Middle frontal gyrus (tissue), 1 donor: Measurements from ENCODE around the gene SPINK1.
A peak's percentile ranks its signal among the peaks of the same experiment; 100 is the strongest.
"Not testable (repeated sequence)": the region's sequence is repeated elsewhere in the genome, so short reads cannot be mapped to it uniquely, and the experiment has no call there.

ENCODE experiments used
- DNase-seq: peaks from one replicate; pipeline ENCODE4 v3.0.0-alpha.2; 2015; ENCODE audit warnings: low spot score; ENCODE audit errors: extremely low spot score

Gene SPINK1

DNA sequence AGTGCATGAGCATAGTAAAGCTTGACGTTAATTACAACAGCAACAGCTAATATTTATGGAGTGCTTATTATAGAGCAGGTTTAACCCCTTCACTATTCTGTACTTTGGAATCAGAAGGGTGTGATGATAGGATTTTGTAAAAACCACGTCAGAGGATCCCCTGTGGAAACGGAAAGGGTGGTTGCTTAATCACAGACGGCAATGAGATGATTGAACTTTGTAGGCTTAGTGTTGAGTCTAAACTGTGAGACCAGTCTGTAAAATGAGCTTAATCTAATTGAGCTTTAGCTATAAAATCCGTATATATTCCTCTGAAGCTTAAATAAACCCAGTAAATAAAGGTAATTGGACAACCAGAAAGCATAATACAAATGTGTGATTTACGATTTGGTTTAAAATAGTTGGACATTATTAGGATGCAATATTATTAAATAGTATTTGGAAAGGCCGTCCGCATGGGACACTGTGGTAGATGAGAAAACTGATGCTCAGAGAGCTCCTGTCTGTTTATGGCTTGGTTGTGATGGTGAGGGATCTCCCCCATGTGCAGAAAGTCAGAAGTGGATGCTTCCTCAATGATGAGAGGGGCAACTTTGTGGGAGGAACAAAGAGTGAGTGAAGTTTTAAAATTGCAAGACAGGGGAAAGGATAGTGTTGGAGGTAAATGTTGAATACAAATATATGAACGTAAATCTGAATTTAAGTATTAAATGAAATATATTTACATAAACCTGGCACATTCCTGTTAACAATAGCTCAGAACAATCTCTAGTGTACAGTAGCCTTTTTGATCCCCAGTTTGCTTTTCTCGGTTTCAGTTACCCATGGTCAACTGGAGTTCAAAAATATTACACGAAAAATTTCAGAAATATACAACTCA lies 23.7 kb upstream of the SPINK1 start:
- no peak for DNase-seq

DNA sequence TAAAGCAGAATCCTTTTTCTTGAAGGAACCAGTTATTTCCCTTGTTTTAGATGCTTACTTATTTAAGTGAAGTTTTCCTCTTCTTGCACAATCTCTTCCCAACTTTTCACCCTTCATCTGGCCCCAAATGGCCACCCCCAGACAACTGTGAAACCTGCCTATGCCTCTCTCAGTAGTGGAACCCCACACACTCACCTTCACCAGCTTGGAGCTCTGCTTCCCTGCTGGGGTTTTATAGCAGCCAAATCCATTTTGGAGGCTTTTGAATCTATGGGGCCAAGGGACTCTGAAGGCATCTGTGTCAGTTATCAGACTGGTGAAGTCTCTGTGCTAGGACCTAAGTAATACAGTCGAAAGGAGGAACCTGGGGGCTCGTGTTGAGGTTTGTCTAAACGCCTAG lies 22.9 kb upstream of the SPINK1 start:
- DNase-seq: no peak

DNA sequence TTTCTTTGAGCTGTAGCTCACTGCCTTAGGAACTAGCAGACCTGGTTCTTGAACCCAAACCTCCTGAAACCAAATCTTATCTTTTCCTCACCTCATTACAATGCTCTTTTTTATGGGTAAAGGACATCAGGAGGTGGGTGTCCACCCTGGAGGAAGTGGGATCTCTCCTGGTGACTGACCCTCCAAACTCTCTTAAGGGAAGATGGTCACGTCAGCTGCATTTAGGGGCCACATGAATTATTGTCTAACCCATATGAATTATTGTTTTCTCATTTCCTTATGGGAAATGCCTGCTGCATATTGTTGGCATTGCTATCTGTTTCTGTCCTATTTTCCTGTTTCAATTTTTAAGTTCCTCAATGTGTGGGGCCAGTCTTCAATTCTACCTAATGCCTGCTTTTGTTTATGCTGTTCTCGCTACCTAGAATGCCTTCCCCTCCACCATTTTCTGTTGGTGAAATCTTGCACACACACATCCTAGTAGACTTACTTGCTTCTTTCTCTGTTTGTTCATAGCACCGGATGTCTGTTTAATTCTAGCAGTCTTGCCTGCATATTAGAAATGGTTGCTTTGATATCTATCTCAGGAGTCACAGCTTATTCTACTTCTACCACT lies 22.0 kb upstream of the SPINK1 start:
- DNase-seq: no peak

DNA sequence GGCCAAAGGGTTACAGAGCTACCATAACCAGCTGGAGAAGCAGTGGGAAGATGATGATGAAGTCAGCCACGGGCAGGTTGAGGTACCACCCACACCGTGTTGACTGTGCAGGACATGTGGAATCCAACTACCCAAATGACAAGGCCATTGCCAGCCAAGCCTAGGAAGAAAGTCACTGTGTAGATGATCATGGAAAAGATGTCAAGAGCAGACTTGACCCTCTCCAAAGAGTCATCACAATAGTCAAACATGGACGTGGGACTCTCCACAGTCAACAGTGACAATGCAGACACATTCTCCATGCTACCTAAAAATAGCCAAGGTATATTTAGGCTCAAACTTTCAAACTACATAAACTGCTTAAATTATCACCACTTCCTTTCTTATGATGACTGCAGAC lies 20.9 kb upstream of the SPINK1 start:
- no peak for DNase-seq

DNA sequence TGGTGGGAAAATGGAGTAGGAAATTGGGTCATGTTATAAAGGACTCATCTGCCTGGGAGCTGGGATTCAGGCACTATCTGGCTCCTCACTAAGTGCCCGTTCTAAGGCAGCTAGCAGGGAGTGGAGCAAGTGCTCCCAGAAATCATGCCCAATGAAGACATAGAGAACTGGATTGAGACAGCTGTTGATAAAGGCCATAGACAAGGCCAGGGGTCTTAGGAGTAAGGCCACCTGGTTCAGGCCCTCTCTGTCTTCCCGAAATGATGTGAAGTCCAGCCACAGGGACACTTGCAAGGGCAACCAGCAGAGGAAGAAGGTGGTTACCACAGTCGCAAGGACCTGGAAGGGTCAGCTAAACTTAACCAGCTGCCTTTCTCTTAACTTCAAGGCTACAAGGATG lies 20.1 kb upstream of the SPINK1 start:
- no peak for DNase-seq

DNA sequence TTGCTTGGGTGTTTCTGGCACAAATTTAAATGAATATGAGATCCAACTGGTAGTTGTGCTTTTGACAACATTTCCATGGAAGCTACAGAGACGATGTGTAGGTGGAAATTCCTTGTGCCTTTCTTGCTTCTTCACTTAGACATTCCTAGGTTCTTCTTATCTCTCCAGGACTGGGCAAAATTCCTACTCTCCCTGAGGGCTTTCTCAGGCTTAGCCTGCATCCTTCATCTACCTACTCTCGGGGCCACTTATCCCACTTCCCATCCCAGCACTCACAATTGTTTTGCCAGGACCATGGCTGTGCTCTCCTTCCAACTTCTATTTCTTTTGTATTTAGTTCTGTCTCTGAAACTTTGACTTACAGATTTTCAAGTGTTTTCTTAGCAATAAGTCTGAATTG lies 17.8 kb upstream of the SPINK1 start:
- no peak for DNase-seq

DNA sequence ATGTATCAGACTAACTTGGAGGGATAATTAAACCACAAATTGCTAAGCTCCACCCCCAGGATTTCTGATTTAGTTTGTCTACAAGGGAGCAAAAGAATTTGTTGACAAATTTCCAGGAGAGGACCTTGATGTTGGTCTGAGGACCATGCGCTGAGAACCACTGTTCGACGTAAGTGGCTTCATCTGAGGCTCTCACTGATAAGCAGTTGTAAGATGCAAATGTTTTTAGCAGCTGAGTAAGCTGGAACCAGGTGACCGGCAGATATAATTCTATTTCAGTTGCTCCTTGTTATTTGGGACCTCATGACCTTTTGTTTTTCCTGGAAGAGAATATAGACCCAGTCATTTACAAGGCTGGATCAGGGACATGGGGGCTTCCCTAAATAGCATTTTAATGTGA lies 14.1 kb upstream of the SPINK1 start:
- DNase-seq: no peak

DNA sequence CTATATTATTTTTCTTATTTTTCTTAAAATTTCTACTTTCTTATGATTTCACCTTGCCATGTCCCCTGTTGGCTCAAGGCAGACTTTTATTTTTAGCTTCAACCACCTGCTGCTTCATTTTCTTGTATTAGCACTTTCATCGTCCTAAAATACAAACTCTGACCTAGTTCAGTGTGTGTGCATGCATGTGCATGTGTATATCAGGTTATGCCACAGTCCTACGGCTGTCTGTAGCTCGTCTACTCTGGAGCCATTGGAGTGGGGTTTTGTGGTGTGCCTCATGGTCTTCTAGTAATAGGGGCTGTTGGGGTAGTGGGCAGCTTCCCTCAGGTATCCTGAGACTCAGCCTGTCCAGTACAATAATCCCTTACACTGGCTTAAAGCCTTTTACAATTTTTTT lies 13.4 kb upstream of the SPINK1 start:
- DNase-seq: no peak

DNA sequence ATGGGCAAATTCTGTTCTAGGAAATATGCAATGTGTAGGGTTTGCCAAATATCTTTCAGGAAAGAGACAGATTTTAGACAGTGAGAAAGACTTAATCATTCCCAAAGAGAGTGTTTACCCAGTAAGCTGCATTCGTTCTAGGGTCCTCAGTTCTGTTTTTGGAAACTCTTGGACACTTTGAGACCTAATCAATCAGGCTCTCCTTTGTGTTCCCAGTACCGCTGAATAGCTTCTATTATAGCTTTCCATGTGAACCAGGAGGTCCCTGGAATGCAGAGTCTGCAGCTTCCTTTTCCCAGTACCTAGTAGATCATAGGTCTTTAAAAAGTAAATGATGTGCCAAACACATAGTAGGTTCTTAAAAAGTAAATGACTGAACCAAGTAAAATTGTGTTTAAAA lies 11.4 kb upstream of the SPINK1 start:
- DNase-seq: no peak

DNA sequence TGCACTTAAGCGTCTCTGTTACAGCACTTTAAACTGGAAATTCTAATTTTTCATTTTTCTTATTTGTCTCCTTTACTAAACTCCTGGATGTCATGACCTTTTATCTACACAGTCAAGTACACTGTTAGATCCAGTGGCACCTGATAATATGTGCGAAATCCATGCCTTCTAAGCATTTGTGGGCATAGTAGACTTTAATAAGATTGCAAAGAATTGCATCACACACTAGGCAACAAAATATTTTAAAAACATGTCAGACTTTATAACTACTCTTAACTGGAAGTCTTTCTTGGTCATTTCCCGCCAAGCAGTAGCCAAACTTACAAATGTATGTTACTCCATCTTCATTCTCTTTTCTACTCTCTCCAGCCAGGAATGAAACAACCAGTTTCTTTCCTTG lies 5.0 kb upstream of the SPINK1 start:
- DNase-seq: no peak

DNA sequence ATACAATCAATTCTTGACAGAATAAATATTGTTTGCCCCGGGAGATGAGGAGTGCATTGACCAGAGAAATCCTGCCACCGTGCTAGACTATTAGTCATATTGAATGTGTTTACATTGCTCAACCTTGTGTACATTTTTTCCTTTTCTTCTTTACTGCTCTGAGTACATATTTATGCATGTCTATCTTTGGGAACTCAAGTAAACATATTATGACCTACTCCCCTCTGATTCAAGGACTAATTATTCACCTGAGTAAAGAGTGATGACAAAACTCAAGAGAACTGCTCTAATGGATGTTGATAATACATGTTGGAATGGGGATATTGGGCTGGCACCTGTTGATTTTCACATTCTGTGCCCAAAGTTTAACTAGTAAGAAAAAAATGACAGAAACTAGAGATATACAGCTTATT lies 3.9 kb upstream of the SPINK1 start:
- DNase-seq: no peak

DNA sequence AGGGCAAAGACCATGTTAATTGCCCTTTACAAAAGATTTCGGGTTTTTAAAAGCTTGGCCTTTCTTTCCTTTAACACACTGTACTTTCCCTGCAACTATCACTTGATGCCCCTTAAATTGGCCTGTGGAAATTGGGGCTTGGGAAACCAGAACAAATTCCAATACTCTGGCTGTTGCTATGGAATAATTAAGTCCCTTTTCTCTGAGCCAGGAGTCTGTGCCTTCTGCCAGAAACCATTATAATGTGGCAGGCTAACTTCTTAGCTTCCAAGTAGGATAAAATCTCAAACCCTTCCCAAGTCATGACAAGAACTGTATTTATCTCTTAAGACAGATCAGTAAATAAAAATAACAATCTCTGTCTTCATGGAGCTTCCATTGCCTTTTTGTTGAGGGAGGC lies 1.1 kb upstream of the SPINK1 start:
- DNase-seq: no peak

DNA sequence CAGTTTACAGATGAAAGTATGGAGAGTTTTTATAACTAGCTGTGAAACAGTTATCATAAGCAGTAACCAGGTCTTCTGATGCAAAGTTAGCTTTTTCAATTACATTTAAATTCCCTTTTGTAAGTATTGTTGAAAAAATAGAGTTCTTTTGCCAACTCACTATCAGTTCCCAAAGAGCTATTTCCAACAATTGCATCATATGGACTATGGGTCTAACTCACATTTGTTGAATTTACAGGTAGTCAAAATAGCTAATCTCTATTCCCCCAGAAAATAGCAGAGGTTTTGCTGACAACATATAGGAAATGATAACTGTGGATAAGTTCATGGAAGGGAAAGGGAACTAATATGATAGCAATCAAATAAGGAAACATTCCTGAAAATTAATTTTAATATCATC lies 1.4 kb downstream of the SPINK1 start:
- no peak for DNase-seq

DNA sequence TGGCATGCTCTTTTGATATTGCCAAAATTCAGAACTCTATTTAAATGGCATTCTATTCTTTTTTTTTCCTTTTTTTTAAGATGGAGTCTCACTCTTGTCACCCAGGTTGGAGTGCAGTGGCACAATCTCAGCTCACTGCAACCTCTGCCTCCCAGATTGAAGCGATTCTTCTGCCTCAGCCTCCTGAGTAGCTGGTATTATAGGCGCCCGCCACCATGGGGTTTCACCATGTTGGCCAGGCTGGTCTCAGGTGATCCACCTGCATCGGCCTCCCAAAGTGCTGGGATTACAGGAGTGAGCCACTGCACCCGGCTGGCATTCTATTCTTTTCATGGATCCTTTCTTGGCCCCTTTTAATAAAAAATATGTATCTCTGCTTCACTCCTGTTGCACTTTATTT lies 4.5 kb downstream of the SPINK1 start:
- DNase-seq: not testable (repeated sequence)

DNA sequence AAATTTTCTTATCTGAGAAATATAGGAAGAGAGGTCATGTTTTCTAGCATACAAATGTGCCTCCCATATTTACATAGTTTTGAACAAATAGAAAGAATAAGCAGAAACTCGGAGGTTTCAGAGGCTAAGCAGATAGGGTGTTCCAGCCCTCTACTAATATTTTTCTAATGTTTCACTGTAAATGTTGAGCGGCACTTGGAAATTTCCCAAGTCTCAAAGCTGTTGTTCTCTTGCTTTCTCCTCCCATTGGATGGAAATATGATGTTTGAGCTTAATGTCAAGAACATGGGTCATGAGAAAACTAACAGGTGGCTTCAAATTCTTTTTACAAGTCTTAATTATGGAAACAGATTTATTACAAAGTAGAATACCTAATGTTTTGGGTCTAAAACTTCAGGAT lies 5.1 kb downstream of the SPINK1 start:
- no peak for DNase-seq

DNA sequence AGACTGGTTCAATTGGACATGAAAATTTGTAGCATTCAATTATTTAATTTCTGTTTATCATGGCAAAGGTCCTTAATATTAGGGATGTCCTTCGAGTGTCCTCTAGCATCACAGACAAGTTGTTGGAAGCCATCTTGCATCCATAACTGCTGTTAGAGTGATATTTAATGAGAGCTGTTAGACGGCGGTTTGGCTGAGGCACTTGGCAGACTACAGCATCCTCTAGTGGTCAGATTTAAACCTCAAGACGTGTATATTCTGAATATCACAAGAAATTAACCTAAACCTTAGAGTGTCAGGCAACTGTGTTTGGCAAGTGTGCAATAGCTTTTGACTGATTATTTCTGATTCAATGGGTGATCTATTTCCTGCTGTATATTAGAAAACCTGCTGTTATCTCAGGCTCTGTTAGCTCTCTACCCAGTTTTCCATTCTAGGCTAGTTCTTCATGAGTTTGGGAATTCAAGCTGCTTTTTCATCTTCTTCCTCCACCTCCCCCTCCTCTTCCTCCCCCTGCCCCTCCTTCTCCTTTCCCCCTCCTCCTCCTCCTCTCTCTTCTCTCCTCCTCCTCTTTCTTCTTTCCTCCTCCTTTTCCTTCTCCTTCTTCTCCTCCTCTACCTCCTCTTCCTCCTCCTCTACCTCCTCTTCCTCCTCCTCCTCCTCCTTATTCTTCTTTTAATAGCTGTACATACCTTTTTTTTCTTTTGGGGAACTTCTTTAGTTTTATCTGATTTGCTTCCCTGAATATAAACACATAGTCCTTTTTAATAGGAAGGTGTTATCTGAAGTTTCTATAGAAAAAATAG lies 8.6 kb downstream of the SPINK1 start:
- DNase-seq: peak; percentile 56

DNA sequence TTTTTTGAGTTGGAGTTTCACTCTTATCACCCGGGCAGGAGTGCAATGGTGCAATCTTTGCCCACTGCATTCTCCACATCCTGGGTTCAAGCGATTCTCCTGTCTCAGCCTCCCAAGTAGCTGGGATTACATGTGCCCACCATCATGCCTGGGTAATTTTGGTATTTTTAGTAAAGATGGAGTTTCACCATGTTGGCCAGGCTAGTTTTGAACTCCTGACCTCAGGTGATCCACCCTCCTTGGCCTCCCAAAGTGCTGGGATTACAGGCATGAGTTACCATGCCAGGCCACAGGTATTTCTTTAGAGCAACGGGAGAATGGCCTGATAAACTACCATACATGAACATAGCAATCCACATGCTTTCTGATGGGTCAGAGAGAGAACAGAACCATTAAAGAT lies 9.2 kb downstream of the SPINK1 start:
- DNase-seq: not testable (repeated sequence)

DNA sequence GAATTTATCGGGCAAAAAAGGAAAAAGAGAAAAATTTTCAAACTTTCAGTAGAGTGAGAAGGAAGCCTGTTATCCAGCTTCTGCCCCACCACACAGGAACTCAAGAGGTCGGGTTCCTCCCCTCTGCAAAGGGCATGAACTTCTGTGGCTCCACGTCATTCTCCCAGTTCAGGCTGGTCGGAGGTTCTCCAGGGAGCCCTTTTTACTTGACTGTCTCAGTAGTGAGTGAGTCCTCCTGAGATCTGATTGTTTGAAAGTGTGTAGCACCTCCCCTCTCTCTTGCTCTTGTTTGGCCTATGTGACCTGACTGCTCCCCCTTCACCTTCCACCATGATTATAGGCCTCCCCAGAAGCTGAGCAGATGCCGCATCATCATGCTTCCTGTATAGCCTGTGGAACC lies 9.7 kb downstream of the SPINK1 start:
- DNase-seq: no peak

DNA sequence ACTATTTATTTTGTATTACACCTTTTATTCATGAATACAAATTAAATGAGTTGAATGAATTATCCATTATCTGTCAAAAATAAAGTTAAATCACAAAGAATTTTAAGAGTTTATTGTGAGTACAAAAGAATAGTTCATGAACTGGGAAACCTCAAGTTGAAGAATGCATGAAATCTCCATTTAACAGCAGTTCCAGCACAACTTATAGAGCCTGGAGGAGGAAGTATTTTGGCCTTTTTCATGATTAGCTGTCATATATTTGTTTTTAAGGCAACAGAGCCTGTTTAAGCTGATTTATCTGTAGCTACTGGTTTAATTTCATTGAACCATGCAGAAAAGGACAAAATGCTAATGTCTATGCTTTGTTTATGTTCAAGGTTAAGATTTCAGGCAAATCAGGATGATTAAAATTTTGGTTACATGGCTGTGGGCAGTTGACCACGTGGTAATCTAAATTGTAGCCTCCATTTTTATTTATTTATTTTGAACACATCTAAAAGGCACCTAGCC lies 12.2 kb downstream of the SPINK1 start:
- no peak for DNase-seq

DNA sequence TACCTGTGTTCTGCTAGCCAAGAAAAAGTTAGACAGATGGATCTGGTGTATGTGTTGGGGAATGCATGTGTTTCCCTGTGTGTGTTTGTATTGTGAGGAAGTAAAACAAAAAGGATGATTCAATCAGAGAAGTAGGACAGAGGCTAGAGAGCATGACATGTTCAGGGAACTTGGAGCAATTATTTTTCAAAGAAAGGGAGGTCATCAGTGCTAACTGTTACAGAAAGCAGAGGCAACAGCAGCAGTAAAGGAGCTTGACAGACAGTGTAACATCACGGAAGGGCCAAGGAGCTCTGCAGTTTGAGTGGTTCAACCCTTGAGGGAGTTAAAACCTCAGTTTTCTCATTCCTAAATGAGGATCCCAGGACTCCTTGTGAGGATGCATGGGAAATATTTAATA lies 13.2 kb downstream of the SPINK1 start:
- DNase-seq: no peak

DNA sequence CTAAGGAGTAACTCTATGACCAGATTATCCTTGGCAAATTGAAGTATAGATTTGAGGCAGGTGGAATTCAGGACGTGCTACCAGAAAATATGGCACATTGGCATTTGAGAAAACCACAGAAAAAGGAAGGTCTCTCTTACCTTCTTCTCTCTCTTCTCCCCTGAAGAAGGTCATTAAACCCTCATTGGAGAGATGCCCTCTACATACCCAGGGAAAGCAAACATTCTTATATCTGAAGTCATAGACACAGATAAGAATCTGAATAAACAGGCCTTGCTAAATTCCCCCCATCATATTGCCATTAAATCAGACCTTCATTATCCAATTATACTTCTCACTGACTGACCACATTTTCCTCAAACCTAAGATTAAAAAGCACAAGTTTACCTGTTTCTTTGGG lies 17.8 kb downstream of the SPINK1 start:
- DNase-seq: no peak
